Activated T-helper 1 cell treated with anti-CD3 and anti-CD28 coated beads, Interleukin-2, amount 50 U/mL, for 16 hours (primary cell): Measurements from ENCODE around the gene MLPH.
A peak's percentile ranks its signal among the peaks of the same experiment; 100 is the strongest.

Source experiments
- DNase-seq, 2 donors: peaks; one replicate each; pipeline ENCODE4 v3.0.0-alpha.2; 2020; ENCODE audit warnings: low read depth in 1 of 2, low spot score in 1 of 2

The MLPH gene

DNA sequence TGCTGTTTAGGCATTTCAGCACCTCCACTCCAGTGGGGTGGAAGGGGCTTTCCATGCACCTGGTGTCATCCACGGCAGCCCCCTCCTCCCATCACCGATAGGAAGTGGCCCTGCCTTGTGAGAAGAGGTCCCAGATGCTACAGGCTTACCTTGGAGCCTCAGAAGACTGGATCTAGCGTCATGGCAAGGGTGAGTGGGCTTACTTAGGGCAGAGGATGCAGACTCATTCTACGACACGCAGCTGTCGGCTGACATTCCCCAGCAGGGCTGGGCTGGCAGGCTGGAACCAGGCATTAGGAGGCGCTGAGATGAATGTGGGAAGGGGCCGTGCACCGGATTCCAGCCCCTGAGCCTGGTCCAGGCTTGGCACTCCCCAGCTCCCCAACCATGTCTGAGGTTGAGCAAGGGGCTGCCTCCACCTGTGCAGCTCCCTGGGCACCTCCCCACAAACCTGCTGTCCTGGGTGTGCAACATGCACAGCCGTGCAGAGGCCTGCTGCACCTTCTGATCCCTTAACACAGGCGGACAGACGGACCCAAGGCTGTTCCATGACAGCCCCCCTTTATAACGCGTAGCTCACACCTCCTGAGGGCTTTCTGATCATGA lies 77.6 kb downstream of the MLPH start:
- DNase-seq = no peak

DNA sequence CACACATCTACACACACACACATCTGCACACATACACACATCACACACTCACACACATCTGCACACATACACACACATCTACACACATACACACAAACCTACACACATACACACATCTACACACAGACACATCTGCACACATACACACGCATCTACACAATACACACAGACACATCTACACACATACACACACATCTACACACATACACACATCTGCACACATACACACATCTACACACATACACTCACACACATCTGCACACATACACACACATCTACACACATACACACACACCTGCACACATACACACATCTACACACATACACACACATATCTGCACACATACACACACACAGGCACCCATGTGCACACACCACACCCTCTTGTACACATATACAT lies 78.9 kb downstream of the MLPH start:
- DNase-seq = no peak

DNA sequence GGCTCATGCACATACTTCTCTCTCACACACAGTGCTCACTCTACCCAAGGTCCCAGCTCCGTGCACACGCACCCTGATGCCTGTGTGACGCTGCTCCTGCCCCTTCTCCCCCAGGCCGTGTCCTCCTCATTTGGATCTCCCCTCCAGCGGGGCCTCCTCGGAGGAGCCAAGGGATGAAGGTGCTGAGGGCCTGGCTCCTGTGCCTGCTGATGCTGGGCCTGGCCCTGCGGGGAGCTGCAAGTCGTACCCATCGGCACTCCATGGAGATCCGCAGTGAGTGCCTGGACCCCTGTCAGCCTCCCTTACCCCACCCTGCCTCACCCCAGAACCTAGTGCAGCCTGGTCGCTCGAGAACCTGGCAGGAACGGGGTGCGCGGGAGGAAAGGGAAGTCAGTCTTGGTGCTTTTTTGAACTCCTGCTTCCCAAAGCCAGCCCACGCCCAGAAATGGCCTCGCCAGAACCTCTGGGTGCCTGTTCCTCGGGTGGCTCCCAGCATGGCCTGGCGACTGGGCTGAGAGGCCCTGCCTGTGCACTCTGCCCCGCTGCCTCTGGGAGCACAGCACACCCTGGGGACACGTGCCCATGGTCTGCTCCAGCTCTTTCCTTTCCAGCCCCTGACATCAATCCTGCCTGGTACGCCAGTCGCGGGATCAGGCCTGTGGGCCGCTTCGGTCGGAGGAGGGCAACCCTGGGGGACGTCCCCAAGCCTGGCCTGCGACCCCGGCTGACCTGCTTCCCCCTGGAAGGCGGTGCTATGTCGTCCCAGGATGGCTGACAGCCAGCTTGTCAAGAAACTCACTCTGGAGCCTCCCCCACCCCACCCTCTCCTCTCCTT lies 79.6 kb downstream of the MLPH start, which contains the start of gene PRLH:
PRLH (plus strand) TSS at position 174 of the 835 bp plus-strand sequence; CDS start at position 174, 0 bp downstream.
- no peak for DNase-seq

DNA sequence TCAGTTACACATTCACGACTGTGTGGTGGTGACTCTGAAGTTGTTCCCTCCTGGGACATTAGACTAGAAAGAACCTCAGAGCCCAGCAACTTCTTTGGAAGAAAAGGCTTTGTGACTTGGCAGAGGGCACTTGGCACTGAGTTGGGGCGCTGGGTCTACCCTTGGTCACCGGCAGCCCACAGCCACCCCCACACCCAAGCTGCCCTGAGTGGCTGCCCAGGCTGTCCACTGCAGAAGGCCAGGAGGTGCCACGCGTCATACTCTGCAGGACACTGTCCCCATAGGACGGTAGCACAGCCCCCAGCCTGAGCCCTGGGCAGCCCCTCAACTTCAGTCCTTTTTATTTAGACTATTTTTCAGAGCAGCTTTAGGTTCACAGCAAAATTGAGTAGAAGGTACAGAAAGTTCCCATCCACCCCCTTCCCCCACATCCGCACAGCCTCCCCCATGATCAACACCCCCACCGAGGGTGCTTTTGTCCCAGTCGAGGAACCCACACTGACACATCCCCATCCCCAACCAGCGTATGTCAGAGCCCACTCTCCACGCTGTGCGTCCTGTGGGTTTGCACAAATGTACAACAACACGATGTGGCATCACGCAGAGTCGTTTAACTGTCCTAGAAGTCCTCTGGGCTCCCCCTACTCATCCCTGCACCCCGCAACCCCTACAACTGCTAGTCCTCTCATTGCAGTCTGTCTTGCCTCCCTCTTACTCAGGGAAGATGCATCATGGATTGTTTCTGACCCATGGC lies 80.4 kb downstream of the MLPH start:
- DNase-seq = no peak

DNA sequence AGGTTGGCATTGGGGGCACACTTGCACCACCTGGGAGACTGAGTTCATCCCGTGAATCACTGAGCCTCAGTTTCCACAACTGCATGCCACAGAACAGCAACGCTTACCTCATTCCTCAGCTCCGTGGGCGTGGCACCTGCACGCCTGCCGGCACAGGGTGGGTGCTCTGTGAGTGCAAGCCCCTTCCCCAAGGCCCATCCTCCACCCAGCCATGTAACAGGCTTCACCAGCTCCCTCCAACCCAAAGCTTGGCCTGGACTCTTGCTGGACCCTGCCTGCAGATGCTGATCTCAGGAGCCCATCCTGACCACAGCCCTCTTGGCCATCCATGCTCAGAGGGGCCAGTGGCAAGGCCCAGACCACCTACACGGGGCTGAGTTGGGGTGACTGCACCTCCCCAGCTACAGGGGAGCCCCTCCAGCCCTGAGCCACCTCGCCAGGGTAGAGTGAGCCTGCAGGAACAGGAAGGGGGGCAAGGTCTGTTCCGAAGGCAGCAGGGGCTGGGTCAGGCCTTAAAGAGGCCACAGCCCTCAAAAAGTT lies 81.1 kb downstream of the MLPH start:
- no peak for DNase-seq

DNA sequence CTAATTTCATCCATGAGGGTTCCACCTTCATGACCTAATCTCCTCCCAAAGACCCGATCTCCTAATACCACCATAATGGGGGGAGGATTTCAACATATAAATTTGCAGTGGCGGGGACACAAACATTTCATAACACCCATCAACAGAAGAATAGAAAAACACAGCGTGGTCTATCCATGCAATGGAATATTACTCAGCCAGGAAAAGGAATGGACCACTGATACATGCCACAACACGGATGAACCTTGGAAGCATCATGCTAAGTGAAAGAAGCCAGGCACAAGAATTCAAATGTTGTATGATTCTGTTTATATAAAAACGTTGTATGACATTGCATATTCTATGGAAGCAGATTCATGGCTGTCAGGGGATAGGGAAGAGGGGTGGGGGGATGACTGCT lies 82.0 kb downstream of the MLPH start:
- DNase-seq = no peak

DNA sequence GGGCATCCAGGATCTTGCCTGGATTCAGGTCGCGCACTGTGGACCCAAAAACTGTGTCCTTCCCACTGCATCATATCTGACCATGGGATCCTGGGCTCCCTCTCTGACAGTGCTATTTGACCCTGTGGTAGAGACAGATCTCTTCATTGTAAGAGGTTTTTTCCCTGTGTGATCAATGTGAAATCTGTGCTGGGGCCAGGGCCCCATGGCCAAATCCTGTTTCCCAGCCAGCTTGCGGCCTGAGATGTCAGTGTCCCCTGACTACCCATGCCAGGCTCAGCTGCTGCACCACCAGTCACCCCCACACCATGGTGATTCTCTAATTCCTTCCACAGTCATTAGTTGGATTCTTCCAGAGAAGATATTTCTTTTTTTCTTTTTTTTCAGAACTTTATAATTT lies 82.8 kb downstream of the MLPH start:
- DNase-seq = no peak

DNA sequence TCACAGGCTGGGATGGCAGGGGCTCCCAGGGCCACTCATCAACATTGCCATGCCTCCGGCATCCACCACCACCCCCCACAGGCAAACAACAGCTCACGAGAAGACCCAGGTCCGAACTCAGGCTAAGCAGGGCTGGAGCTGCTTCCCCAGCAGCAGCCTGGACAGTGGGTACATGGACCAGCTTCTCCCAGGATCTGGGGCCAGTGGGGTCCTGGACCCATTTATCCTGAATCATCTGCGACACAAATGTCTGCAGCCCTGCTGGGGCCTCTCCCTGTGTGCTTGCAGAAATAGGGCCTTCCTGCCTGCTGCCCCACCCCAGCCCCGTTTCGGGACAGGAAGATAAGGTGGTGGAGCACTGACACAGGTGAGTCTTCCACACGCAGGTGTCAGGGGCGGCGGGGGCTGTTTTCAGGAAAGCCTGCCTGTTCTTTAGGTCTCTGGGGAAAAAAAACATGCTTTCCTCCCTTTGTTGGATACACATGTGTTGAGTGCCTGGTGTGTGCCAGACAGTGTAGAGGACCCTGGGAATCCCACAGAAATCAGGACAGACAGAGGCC lies 83.8 kb downstream of the MLPH start:
- no peak for DNase-seq

DNA sequence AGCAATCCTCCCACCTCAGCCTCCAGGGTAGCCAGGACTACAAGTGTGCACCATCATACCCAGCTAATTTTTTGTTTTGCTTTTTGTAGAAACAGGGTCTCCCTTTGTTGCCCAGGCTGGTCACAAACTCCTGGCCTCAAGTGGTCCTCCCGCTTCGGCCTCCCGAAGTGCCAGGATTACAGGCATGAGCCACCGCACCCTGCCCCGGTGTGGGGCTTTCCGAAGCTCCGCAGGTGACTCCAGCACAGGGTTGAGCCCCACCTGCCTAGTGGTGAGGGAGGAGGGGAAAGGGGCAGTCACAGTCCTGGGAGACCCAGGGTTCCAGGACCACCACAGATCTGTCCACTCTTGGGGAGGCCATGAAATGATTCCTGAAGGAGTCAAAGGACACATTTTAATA lies 84.5 kb downstream of the MLPH start:
- no peak for DNase-seq

DNA sequence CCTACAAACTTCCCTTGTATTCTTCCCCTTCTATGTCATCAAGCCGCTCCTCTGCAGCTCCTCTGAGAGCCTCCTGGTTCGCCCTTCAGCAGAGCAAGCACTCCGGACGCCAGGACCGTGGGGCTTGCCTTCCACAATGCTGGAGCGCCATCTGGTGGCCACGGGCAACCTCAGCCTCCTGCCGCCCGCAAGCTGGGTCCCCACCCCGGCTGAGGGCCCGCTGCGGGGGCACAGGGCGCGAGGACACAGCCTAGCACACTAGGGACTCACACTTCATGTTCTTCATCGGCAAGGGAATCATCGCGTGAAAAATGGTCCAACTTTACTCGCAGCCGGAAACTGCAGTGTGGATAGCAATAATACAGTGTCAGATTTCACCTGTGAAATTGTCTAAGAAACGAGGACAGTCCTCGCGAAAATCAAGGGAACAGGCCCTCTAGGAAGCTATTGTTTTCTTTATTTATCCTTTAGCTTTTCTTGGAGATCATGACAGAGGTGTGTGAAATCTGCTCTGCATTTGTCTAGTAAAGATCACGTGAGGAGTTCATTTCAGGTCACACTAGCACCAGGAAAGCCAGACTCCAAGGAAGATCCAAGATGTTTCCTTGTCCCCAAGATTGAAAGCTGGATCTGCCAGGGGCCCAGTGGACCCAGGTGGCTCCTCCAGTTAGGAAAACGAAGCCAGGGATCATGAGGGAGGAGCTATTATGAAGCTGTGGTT lies 85.1 kb downstream of the MLPH start:
- DNase-seq = peak; percentile 74 to 78

DNA sequence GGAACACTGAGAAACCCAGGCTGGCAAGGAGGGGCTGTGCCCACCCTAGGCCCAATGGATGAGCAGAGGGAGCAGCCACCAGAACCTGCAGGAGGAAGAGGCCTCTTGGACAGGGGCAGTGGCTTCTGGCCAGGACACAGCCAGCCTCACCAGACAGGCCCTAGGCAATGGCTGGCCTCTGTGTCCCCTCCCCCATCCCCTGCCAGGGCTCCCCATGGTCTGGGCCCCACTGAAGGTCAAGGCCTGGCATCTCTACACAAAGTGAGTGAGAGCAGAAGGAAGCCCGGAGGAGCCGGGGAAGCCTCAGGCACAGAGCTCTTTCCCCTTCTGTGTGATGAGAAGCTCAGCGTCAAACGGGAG lies 85.7 kb downstream of the MLPH start:
- DNase-seq = no peak

DNA sequence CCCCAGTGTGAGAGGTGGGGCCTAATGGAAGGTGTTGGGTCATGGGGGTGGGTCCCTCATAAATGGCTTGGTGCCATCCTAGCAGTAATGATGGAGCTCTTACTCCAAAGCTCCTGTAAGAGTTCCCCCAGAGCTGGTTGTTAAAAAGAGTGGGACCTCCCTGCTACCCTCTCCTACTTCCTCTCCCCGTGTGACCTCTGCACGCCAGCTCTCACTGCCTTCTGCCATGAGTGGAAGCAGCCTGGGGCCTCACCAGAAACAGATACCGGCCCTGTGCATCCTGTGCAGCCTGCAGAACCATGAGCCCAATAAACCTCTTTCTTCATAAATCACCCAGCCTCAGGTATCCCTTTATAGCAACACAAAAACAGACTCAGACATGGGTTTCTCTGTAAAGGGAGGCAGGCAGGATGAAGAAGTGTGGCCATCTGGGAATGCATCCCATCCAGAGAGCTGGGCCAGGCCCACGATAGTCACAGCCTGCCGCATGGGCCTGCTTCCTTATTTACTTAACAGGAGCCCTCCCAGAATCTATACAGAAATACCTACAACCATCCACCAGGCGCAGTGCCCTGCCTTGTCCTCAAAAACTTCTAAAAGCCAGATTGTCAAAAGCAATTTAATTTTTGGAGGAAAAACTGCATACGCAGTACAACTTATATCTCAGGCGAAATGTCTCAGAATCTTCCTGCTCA lies 86.8 kb downstream of the MLPH start:
- DNase-seq = no peak

DNA sequence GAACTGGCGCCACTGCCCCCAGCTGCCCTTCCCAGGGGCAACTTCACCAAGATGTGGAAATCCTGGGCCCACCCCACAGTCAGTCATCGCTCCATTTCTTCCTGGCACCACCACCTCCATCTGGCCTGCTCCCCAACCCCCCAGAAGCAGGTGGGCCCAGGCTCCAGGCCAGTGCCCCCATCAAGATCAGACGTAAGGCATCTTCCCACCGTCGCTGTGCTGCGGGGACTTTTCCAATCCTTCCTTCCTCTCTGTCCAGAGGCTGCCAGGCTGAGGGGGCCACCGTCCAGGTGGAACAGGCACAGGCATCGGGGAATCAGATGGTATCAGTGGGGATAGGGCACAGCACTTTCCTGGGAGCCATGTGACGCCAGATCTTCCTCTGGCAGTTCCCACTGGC lies 87.4 kb downstream of the MLPH start:
- DNase-seq = no peak

DNA sequence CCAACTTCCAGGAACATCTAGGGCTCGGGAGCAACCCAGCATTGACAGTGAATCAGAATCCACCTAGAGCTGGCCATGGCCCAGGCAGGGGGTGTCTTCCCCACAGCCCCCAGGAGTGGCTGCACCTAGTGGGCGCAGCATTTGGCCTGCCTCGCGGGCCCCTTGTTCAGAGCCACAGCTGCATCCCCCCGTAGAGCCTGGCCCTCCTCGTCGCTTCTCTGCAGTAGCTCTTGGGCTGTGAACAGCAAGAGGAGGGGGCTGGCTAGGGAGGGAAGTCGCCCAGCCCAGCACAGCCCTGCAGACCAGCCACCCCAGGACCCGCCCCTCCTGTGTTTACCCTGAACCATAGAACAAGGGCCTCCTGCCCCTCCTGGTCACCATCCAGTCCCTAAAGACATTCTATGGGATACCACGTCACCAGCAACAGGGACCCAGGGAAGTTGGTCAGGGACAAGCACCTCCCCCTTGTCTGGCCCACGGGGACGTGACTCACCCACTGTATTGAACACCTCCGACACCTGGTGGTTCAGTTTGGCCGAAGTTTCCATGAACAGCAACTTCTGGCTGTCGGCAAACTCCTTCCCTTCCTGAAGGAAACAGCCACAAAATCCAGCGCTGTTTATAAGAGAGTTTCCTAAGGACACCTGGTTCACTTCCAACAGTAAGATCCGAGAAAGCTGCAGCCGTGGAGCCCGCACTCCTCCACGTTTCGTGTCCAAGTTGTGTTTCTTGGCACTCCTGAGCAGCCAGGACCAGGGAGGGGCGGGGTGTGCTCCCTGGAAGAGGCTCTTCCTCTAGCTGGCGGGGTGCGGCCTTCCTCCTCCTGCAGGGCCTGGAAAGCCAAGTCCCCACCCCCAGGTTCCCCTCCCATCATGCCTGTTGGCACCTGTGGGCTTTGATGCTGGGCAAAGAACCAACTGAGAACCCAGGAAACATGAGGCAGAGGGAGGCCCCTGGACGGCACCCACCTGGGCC lies 88.1 kb downstream of the MLPH start:
- no peak for DNase-seq

DNA sequence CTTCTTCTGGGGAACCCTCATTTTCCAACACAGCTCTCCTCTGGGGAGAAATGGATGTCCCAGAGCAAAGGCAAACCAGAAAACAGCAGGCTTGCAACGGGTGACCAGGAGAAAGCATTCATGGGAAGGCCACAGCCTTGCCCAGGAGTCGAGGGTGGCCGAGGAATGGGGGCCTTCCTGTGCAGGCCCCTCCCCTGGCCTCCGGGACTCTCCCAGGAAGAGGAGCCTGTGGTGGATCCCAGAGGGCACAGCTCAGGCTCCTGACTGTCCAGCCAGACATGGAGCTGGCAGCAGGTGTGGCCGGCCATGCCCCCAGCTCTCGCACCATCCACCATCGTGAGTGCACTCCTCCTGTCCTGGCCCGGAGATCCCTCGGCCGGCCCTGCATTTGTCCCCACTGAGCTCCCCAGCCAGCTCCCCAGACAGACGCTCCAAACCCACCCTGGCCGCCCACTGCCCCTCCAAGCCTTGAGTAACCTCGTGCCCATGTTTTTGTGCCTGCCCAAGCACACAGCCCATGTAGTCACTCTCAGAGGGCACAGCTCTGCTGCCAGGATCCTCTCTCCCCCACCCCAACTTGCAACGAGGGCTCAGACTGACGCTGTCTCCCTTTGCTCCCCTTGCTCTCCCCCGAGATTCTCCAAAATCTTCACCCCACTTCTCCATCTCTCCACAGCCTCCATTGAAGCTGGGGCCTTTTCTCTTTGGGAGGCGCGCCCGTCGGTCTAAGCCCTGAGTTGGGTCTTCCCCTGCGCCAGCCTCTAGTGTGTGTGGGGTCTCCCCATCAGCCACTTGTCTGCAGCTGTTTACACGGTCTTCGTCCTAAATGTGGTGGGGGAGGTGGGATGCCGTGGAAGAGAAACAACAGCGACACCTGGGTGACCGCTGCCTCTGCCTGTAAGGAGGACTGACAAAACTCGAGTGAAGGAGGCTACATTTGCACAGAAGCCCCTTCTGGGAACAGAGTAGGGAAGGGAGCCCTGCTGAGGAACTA lies 89.1 kb downstream of the MLPH start:
- no peak for DNase-seq

DNA sequence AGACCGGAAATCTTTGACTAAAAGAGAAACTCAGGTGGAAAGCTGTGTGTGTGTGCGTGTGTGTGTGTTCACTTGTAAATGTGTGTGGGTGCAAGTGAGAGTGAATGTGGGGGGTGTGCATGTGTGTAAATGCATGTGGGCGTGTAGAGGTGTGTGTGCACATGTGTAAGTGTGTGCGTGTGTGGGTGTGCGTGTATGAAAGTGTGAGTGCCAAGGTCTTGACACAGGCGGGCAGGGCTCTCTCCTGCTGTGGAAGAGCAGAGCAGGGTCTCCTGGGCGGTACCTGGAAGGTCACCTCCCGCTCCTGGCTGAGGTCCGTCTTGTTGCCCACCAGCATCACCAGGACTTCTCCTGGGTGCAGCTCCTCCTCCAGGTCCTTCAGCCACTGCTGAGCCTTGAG lies 89.9 kb downstream of the MLPH start:
- no peak for DNase-seq

DNA sequence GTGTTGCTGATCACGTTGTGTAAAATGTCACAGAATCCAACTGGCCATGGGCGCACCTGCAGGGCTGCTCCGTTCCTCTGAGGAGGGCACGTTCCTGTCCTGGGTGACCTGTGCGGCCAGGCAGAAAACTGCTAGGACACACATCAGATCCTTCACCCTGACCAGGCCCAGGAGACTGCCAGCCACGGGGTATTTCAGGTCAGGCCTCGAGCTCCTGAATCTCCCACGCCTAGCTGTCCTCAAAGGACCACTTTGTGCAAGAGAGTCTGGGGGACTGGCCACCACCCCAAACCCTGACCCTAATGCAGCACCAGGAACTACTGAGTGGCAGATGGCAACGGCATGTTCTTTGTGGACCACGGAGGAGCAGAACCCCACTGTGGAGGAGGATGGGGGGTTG lies 90.4 kb downstream of the MLPH start:
- no peak for DNase-seq
